ENCODE results near the gene KDELR1. TPM values are rescaled to one million over a fixed set of nuclear protein-coding genes. Genes with fewer than 3 reads are reported as not detected.

KDELR1 gene
- total and polyA plus RNA-seq, 2 of the 13 experiments (the other 11 are each of a cell fraction or from before 2014, with no cell fraction given), result 134 to 185 TPM

- TF ChIP-seq ZNF24 (IDR thresholded peaks at IDR 0.05) (no peak), HDAC1 (CRISPR knock-in tag; IDR thresholded peaks at IDR 0.05) (no peak; the same call in 1 of the 2 replicates), SNAPC4 (CRISPR knock-in tag; IDR thresholded peaks at IDR 0.05) (no peak), ATF1 (CRISPR knock-in tag; IDR thresholded peaks at IDR 0.05) (no peak), ZNF572 (CRISPR knock-in tag; IDR thresholded peaks at IDR 0.05) (no peak), USF2 (IDR thresholded peaks at IDR 0.05; ENCODE audit: low read depth, low read length) (no peak), USF2 (CRISPR knock-in tag; IDR thresholded peaks at IDR 0.05; ENCODE audit: borderline replicate concordance) (0 out of 2 replicates have a peak, but pooled peaks have one; percentile 18), GMEB1 (CRISPR knock-in tag; IDR thresholded peaks at IDR 0.05; ENCODE audit: borderline replicate concordance) (peak; percentile 81), ZNF30 (CRISPR knock-in tag; IDR thresholded peaks at IDR 0.05) (no peak), BCLAF1 (IDR thresholded peaks at IDR 0.05) (no peak), LCORL (IDR thresholded peaks at IDR 0.05) (no peak), LCORL (CRISPR knock-in tag; IDR thresholded peaks at IDR 0.05) (no peak), RBM22 (optimal IDR thresholded peaks at IDR 0.05; ENCODE audit: low read length) (no peak)
- TF ChIP-seq, protein P1, sequence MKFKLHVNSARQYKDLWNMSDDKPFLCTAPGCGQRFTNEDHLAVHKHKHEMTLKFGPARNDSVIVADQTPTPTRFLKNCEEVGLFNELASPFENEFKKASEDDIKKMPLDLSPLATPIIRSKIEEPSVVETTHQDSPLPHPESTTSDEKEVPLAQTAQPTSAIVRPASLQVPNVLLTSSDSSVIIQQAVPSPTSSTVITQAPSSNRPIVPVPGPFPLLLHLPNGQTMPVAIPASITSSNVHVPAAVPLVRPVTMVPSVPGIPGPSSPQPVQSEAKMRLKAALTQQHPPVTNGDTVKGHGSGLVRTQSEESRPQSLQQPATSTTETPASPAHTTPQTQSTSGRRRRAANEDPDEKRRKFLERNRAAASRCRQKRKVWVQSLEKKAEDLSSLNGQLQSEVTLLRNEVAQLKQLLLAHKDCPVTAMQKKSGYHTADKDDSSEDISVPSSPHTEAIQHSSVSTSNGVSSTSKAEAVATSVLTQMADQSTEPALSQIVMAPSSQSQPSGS (CRISPR knock-in tag; IDR thresholded peaks at IDR 0.05), result no peak
Measured at GRCh38 chr19:48363810-48364597, 27.3 kb downstream of the KDELR1 start, which contains the start of the genes SYNGR4 and TMEM143 (continued).

All from HepG2 (cell line).